GM12873 (cell line): ENCODE results near the gene OR6A2.

Source experiments
- CTCF ChIP-seq: IDR thresholded peaks from 2 replicates; pipeline ENCODE4 v1.5.1; 2012; ENCODE audit warnings: low read depth, mild to moderate bottlenecking, moderate library complexity, low read length, control low read depth; ENCODE audit not compliant: insufficient read depth; ENCODE audit errors: missing control alignments

Gene OR6A2

GRCh38 chr11:6790546-6790945, 8.9 kb downstream of the OR6A2 start:
- no peak for TF ChIP-seq CTCF

GRCh38 chr11:6782720-6783119, 16.8 kb downstream of the OR6A2 start, which contains the start of gene OR2AG1:
TSS of gene OR2AG1 (plus strand) at chr11:6783020. CDS start at chr11:6785038, 2,018 bp downstream.
- no peak for TF ChIP-seq CTCF

GRCh38 chr11:6780829-6781228, 18.7 kb downstream of the OR6A2 start:
- TF ChIP-seq CTCF: no peak

- TF ChIP-seq CTCF: no peak
Observed at GRCh38 chr11:6778518-6778917, 21.0 kb downstream of the OR6A2 start.

- no peak for TF ChIP-seq CTCF
Observed at GRCh38 chr11:6771926-6772893, 27.3 kb downstream of the OR6A2 start, which contains the start of gene OR2AG2. TSS of gene OR2AG2 (minus strand) at chr11:6771976. CDS start at chr11:6768957, 3,019 bp downstream.

GRCh38 chr11:6757373-6757967, 42.0 kb downstream of the OR6A2 start:
- peak; percentile 81 for TF ChIP-seq CTCF

GRCh38 chr11:6755953-6756347, 43.5 kb downstream of the OR6A2 start:
- no peak for TF ChIP-seq CTCF
